ENCODE measurements around the gene PNPO. TPM values are rescaled to one million over a fixed set of nuclear protein-coding genes. Genes with fewer than 3 reads are reported as not detected.
A peak's percentile ranks its signal among the peaks of the same experiment; 100 is the strongest.

PNPO gene
- total and polyA plus RNA-seq, 2 of the 8 experiments (the other 6 are each of a cell fraction or from before 2014, with no cell fraction given), result 7.0 to 8.1 TPM

DNA sequence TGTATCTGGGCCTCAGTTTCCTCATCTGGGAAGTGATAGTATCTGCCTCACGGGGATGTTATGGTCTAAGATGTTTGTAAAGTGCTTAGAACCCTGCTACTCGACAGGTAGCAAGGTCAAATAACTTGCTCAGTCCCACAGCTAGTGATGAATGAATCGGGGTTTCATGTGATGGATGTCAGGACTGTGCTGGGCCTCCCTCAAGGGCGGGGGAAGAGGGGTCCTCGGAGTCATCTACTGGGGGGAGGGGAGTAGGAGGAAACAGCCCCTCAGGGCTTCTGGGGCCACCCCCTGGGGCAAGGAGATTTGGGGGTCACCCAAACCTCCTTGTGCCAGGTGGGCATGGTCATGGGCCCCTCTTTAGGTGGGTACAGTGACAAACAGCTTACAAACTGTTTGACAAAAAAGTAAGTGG is 732 bp downstream of the PNPO start:
- 66% methylated on average over 5 of the region's 5 CpGs; no CpG with 5 or more reads in 1 of the 2 experiments for WGBS, 2 experiments (ENCODE audit: extremely low coverage in 1 of 2, insufficient coverage in 1 of 2, insufficient read length in 1 of 2, insufficient replicate concordance in 2 of 2, low coverage in 1 of 2, low lambda C conversion rate in 2 of 2, missing lambda C conversion rate in 1 of 2)
- ChIA-PET CTCF (ENCODE audit: partially characterized antibody) (interaction anchor here (14.7 to 28.0 kb wide), 4 partner anchors 14 to 96 kb away, joined by 154 to 1010 read pairs (median 370); partner anchors contain the start of genes CDK5RAP3, PRR15L, SCRN2 and SP6), POLR2A (ENCODE audit: partially characterized antibody) (interaction anchor here (0.7 to 2.7 kb wide), 10 partner anchors 9 to 165 kb away, joined by 3 to 8 read pairs (median 4); partner anchors contain the start of genes CDK5RAP3, SNX11 and SP2)
- FAIRE-seq (no peak), DNase-seq (ENCODE audit: low read depth in 1 of 2, low spot score in 2 of 2) (no peak)
- Histone ChIP-seq H3K27me3 (replicated peaks in 1 of 4; ENCODE audit: control insufficient read depth in 3 of 4, extremely low read depth in 1 of 4, insufficient read depth in 3 of 4, low read length in 3 of 4) (peaks cover 0 to 12% (median 7%) of the 10 kb centered on the region in 4 experiments; a peak in 5 of 7 replicates), H2BK15ac (ENCODE audit: low read length) (no peak overlapping the region), H3K56ac (replicated peaks; ENCODE audit: insufficient read length, low read depth, low read length) (no peak overlapping the region), H2BK120ac (replicated peaks; ENCODE audit: low read depth, low read length) (no peak overlapping the region), H2BK20ac (ENCODE audit: low read length) (no peak overlapping the region), H2AFZ (ENCODE audit: low read length) (no peak overlapping the region), H4K20me1 (replicated peaks in 1 of 2; ENCODE audit: control insufficient read depth in 1 of 2, insufficient read depth in 2 of 2, low read length in 2 of 2) (no peaks in the 10 kb centered on the region), H3K4me2 (ENCODE audit: insufficient read depth in 1 of 2, low read depth in 2 of 2, low read length in 2 of 2) (peak overlapping the region; percentile 68 to 74), H4K91ac (replicated peaks; ENCODE audit: insufficient read length, low read length) (no peak overlapping the region), H2BK12ac (ENCODE audit: low read depth, low read length) (no peak overlapping the region), H3K23ac (ENCODE audit: insufficient read length) (no peak overlapping the region), H3K79me2 (ENCODE audit: control insufficient read depth in 1 of 2, insufficient read depth in 2 of 2, low read length in 2 of 2) (no peaks in the 10 kb centered on the region), H3K27ac (ENCODE audit: low read depth, low read length) (no peak overlapping the region), H4K8ac (ENCODE audit: extremely low read depth, insufficient read depth, low read length) (no peak overlapping the region), H3K36me3 (ENCODE audit: control insufficient read depth in 2 of 4, insufficient read depth in 4 of 4, low read length in 3 of 4) (no peaks in the 10 kb centered on the region; a peak in 1 of 8 replicates), H3K4me1 (replicated peaks in 1 of 4; ENCODE audit: control insufficient read depth in 3 of 4, insufficient read depth in 4 of 4, low read length in 3 of 4) (peaks cover 0 to 1% (median 0%) of the 10 kb centered on the region in 4 experiments; a peak in 1 of 7 replicates), H4K5ac (ENCODE audit: insufficient read length, low read depth, low read length) (no peak overlapping the region), H2BK5ac (ENCODE audit: low read depth, low read length) (no peak overlapping the region), H3K79me1 (ENCODE audit: low read depth, low read length) (no peaks in the 10 kb centered on the region), H2AK5ac (ENCODE audit: low read depth, low read length) (no peak overlapping the region), H3K18ac (ENCODE audit: extremely low read depth, low read length) (no peak overlapping the region), H3K14ac (ENCODE audit: insufficient read length) (no peak overlapping the region), H3K23me2 (ENCODE audit: low read depth, low read length) (no peaks in the 10 kb centered on the region; the same call in 1 of the 2 replicates), H3K4ac (replicated peaks; ENCODE audit: insufficient read length, low read depth, low read length) (no peak overlapping the region), H3K9ac (replicated peaks in 1 of 4; ENCODE audit: extremely low read depth in 1 of 4, low read depth in 3 of 4, low read length in 3 of 4) (no peak overlapping the region), H3K4me3 (ENCODE audit: extremely low read depth in 1 of 4, insufficient read depth in 2 of 4, low read depth in 3 of 4, low read length in 4 of 4) (peak overlapping the region; percentile 17 to 58 (median 35); a peak in 7 of 8 replicates), H3K9me3 (ENCODE audit: insufficient read depth in 2 of 2, low read depth in 1 of 2, low read length in 1 of 2) (no peaks in the 10 kb centered on the region)
- TF ChIP-seq, protein P1, sequence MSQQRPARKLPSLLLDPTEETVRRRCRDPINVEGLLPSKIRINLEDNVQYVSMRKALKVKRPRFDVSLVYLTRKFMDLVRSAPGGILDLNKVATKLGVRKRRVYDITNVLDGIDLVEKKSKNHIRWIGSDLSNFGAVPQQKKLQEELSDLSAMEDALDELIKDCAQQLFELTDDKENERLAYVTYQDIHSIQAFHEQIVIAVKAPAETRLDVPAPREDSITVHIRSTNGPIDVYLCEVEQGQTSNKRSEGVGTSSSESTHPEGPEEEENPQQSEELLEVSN (IDR thresholded peaks at IDR 0.05), result no peak
- no peak for TF ChIP-seq EZH2 (IDR thresholded peaks at IDR 0.05; ENCODE audit: low read depth, low read length, severe bottlenecking)
- no peak for TF ChIP-seq SAP30 (IDR thresholded peaks at IDR 0.05; ENCODE audit: insufficient read depth, insufficient replicate concordance, low read length)
- TF ChIP-seq CHD1 (IDR thresholded peaks at IDR 0.05; ENCODE audit: low read depth, low read length), result no peak
- no peak for TF ChIP-seq MAFK (IDR thresholded peaks at IDR 0.05; ENCODE audit: low read depth, low read length)
- no peak for TF ChIP-seq BCL11A (IDR thresholded peaks at IDR 0.05; ENCODE audit: low read depth in 2 of 2, low read length in 2 of 2)
- no peak for TF ChIP-seq RAD21 (IDR thresholded peaks at IDR 0.05 in 1 of 2, conservative IDR thresholded peaks at IDR 0.05 in 1 of 2; ENCODE audit: low read depth in 2 of 2, low read length in 2 of 2)
- TF ChIP-seq ATF3 (IDR thresholded peaks at IDR 0.05; ENCODE audit: insufficient read depth, low read depth, low read length), result no peak

All from H1 (cell line).